ENCODE measurements around the gene LEMD1. TPM values are rescaled to one million over a fixed set of nuclear protein-coding genes. Genes with fewer than 3 reads are reported as not detected.

LEMD1 gene
- polyA plus RNA-seq, 1 donor from 2014 or later, result 67.6 TPM

- Histone ChIP-seq H3K9me3 (ENCODE audit: low read length) (no peaks in the 10 kb centered on the region), H3K27ac (ENCODE audit: low read length) (no peak overlapping the region), H3K36me3 (ENCODE audit: insufficient read depth, low read length) (no peaks in the 10 kb centered on the region), H3K79me2 (replicated peaks; ENCODE audit: insufficient read depth, low read length) (peaks cover 6% of the 10 kb centered on the region), H3F3A (ENCODE audit: insufficient read depth, low read length, poor library complexity, severe bottlenecking) (no peaks in the 10 kb centered on the region), H3K4me3 (ENCODE audit: low read length) (no peak overlapping the region), H3K4me2 (ENCODE audit: low read length) (no peak overlapping the region), H4K20me1 (ENCODE audit: insufficient read depth) (no peaks in the 10 kb centered on the region), H2AFZ (ENCODE audit: low read depth, low read length) (no peak overlapping the region), H3K9ac (ENCODE audit: low read length) (no peak overlapping the region), H3K9me2 (ENCODE audit: insufficient read depth, low read length) (no peaks in the 10 kb centered on the region), H3K27me3 (ENCODE audit: insufficient read depth, low read depth, low read length) (no peaks in the 10 kb centered on the region)
- TF ChIP-seq POLR2AphosphoS5 (IDR thresholded peaks at IDR 0.05) (no peak), EZH2 (IDR thresholded peaks at IDR 0.05; ENCODE audit: borderline replicate concordance, insufficient read depth, low read length, poor library complexity, severe bottlenecking) (no peak), SMC3 (conservative IDR thresholded peaks at IDR 0.05; ENCODE audit: poor library complexity) (no peak), RAD21 (conservative IDR thresholded peaks at IDR 0.05) (no peak), EP300 (conservative IDR thresholded peaks at IDR 0.05; ENCODE audit: poor library complexity, severe bottlenecking) (no peak), MXI1 (conservative IDR thresholded peaks at IDR 0.05; ENCODE audit: poor library complexity, severe bottlenecking) (no peak), REST (IDR thresholded peaks at IDR 0.05; ENCODE audit: borderline replicate concordance) (no peak), TAF1 (IDR thresholded peaks at IDR 0.05; ENCODE audit: low read depth) (no peak)
- TF ChIP-seq, protein P1, sequence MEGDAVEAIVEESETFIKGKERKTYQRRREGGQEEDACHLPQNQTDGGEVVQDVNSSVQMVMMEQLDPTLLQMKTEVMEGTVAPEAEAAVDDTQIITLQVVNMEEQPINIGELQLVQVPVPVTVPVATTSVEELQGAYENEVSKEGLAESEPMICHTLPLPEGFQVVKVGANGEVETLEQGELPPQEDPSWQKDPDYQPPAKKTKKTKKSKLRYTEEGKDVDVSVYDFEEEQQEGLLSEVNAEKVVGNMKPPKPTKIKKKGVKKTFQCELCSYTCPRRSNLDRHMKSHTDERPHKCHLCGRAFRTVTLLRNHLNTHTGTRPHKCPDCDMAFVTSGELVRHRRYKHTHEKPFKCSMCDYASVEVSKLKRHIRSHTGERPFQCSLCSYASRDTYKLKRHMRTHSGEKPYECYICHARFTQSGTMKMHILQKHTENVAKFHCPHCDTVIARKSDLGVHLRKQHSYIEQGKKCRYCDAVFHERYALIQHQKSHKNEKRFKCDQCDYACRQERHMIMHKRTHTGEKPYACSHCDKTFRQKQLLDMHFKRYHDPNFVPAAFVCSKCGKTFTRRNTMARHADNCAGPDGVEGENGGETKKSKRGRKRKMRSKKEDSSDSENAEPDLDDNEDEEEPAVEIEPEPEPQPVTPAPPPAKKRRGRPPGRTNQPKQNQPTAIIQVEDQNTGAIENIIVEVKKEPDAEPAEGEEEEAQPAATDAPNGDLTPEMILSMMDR (IDR thresholded peaks at IDR 0.05; ENCODE audit: poor library complexity, severe bottlenecking), result no peak
Observed at GRCh38 chr1:205355075-205355453, 66.8 kb downstream of the LEMD1 start.

GRCh38 chr1:205354259-205355074, 67.4 kb downstream of the LEMD1 start:
- Histone ChIP-seq H3K9me3 (ENCODE audit: low read length) (no peaks in the 10 kb centered on the region), H3K9ac (ENCODE audit: low read length) (no peak overlapping the region), H4K20me1 (ENCODE audit: insufficient read depth) (no peaks in the 10 kb centered on the region), H3F3A (ENCODE audit: insufficient read depth, low read length, poor library complexity, severe bottlenecking) (no peaks in the 10 kb centered on the region), H3K36me3 (ENCODE audit: insufficient read depth, low read length) (no peaks in the 10 kb centered on the region), H3K27ac (ENCODE audit: low read length) (no peak overlapping the region), H3K4me2 (ENCODE audit: low read length) (no peak overlapping the region), H3K4me3 (ENCODE audit: low read length) (no peak overlapping the region), H3K79me2 (replicated peaks; ENCODE audit: insufficient read depth, low read length) (peaks cover 6% of the 10 kb centered on the region), H2AFZ (ENCODE audit: low read depth, low read length) (no peak overlapping the region), H3K9me2 (ENCODE audit: insufficient read depth, low read length) (no peaks in the 10 kb centered on the region), H3K27me3 (ENCODE audit: insufficient read depth, low read depth, low read length) (no peaks in the 10 kb centered on the region)
- TF ChIP-seq REST (IDR thresholded peaks at IDR 0.05; ENCODE audit: borderline replicate concordance) (no peak), SMC3 (conservative IDR thresholded peaks at IDR 0.05; ENCODE audit: poor library complexity) (peak; percentile 89), EZH2 (IDR thresholded peaks at IDR 0.05; ENCODE audit: borderline replicate concordance, insufficient read depth, low read length, poor library complexity, severe bottlenecking) (no peak), POLR2AphosphoS5 (IDR thresholded peaks at IDR 0.05) (no peak), EP300 (conservative IDR thresholded peaks at IDR 0.05; ENCODE audit: poor library complexity, severe bottlenecking) (no peak), MXI1 (conservative IDR thresholded peaks at IDR 0.05; ENCODE audit: poor library complexity, severe bottlenecking) (no peak), RAD21 (conservative IDR thresholded peaks at IDR 0.05) (peak; percentile 78), TAF1 (IDR thresholded peaks at IDR 0.05; ENCODE audit: low read depth) (no peak)
- TF ChIP-seq, protein P1 (IDR thresholded peaks at IDR 0.05; ENCODE audit: poor library complexity, severe bottlenecking), result peak; percentile 89
